NCI-H1105 (cell line): Measurements from ENCODE around the gene CITED2.
A peak's percentile ranks its signal among the peaks of the same experiment; 100 is the strongest.
"Not testable (repeated sequence)": the region's sequence is repeated elsewhere in the genome, so short reads cannot be mapped to it uniquely, and the experiment has no call there.

Source experiments
- DNase-seq: peaks from one replicate; lab custom pipeline; 2025; lab: John Stamatoyannopoulos, UW

The CITED2 gene

DNA sequence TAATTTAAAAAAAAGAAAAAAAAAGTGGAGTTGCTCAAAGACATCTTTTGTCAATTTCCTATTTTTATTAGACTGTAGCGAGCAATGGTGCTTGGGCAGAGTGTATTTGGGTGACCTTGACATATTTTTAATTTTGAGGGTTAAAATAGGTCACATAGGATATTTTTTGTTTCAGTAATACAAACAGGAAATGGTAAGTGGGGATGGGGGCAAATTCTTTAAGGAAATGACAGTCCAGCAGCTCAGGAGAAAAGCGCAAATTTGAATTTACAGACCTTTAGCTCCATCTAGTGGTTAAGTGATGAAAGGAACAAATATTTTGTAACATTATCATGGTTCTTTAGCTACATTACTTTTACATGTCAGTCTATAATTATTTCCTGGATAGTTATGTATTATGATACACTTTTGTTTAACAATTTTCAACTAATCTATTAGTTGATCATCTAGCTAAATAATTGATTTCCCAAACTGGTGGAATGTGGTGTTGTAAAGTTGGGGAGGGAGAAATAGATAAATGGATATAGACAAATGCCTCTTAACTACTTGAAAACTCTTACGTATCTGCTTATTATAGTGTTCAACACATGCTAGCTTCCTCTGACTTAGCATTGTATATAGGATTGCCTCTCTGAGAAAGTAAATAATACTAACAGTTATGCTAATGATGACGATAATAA, 10.0 kb downstream of the CITED2 start:
- DNase-seq, result peak; percentile 47

DNA sequence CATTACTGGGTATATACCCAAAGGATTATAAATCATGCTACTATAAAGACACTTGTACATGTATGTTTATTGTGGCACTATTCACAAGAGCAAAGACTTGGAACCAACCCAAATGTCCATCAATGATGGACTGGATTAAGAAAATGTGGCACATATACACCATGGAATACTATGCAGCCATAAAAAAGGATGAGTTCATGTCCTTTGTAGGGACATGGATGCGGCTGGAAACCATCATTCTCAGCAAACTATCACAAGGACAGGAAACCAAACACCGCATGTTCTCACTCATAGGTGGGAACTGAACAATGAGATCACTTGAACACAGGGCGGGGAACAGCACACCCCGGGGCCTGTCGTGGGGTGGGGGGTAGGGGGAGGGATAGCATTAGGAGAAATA, 10.7 kb downstream of the CITED2 start:
- not testable (repeated sequence) for DNase-seq

DNA sequence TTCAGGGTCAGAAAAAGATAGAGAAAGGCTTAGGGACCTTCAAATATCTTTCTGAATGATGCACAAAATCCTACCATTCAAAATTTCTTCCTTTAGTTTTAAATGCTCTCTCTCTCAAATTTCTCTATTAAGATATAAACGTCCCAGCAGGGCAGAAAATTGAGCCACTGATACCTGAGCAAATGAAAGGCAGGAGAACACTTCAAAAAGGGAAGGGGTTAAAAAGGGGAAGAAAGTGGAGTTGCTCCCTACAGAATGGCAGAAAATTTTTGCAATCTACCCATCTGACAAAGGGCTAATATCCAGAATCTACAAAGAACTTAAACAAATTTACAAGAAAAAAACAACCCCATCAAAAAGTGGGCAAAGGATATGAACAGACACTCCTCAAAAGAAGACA, 11.3 kb downstream of the CITED2 start:
- not testable (repeated sequence) for DNase-seq

DNA sequence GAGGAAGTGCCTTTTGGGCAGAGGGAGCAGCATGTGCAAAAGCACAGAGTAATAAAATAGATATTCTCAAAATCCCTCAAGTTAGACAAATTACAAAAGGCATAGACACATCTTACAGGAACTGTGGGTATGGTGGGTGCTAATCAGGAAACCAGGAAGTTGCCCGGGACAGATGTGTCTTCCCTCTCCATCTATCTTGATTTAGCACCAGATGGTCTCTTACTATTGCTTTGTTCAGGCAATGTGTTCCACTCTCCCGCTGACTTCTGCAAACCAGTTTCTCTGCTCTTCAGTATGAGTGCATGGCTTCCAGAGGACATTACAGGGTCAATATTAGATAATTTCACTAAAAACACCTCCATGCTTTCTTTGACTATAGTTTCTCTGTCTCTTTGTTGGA, 13.2 kb downstream of the CITED2 start:
- DNase-seq, result no peak

DNA sequence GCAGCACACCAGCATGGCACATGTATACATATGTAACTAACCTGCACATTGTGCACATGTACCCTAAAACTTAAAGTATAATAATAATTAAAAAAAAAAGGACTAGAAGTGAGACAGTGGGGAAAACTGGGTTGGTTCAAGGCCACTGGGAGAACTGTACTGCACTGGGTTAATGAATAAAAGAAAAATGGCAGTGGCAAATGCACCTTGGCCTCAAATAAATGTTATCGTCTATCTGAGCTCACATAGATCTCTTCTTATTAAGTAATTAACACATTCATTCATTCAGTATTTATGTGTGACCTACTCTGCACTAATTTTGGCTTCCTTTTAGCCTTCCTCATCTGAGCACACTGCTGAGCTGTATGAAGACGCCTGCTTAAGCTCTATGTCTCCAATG, 17.5 kb downstream of the CITED2 start:
- DNase-seq, result no peak

DNA sequence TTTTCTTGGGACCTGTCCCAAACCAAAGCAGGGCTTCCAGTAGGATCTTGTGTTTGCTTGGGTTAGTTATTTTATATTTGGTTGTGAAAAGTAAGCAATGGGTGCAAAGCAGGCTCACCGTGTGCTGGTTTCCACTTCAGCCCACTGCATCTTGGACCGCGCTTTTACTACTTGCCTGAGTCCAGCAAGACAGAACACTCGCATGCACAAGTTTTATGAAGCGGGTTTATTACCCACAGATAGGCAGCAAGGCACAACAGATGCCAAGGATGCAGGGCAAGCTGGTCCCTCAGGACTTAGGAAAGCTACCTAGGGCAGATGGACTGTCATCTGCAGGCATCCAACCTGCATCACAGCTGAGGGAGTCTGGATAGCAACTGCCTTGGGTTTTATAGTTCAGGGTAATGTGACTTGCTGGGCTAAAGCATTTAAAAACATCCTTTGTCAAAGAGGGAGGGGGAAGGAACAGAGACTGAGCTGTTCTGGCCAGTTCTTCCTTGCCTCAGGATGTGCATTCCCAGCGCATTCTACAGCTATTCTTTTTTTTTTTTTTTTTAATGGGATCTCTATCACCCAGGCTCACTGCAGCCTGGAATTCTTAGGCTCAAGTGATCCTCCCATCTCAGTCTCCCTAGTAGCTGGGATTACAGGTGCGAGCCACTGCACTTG, 18.5 kb downstream of the CITED2 start:
- DNase-seq, result no peak

DNA sequence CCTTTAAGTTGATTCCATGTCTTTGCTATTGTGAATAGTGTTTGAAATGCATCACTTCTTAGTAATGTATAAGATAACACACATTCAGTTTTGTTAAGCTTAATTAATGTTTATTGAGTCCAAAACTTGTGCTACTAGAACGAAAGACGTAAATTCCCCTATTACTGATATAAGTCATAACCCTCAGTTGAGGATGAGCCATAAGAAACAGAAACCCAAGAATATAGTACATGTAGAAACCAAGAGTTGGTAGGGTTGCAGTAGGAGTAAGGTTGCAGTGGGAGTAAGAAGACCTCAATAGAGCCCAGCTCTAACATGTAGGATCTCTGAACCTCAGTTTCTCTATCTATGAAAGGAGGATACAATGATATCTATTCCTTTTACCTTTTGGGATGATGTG, 19.3 kb downstream of the CITED2 start:
- no peak for DNase-seq

DNA sequence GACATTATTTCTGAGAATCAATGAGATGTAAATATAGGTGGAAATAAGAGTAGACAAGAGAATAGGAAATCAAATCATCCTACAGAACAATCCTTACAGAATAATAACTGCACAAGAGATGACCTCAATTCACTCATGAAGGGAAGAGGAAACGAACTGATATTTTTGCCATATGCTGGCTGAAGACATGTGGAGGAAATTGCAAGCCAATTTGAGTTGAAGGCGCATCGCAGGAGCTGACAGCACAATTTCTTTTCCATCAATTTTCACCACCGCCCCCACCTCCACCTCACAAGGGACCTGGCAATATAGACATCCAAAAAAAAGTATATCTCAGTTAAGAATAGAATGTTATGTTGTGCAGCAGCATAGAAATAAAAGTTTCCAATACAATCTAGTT, 20.3 kb downstream of the CITED2 start:
- DNase-seq, result no peak

DNA sequence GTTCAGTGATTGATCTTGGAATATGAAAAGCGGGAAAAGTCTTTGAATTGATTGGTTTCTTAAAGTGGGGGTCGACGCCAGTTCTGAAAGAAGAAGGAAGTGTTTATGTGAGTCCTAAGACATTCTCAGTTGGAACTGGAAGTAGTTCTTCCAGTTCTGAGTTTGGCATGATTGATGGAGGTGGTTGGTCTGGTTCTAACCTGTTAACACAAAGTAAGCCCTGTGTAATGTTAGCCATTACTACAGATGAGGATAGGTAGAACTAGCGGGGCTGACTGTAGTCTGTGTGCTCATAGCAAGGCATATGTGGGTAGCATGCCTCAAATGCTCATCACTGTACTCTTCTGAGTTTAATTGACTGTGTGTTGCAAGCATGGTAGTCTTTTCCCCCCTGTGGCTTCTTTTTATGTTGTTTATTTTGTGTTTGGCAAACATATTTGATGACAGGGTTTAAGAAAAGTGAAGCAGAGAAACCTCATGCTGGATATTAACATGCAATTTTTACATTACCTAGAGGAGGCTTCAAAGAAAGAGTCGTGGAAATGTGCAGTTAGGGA, 24.9 kb downstream of the CITED2 start:
- no peak for DNase-seq

DNA sequence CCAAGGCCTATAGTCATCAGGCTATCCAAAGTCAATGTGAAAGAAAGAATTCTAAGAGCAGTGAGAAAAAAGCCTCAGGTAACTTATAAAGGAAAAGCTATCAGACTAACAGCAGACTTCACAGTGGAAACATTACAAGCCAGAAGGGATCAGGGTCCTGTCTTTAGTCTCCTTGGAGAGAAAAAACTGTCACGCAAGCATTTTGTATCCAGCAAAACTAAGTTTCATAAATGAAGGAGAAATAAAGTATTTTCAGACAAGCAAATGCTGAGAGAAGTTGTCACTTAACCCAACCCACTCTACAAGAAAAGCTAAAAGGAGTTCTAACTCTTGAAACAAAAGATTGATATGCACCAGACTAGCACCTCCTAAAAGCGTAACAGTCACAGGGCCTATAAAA, 28.1 kb downstream of the CITED2 start:
- no peak for DNase-seq

DNA sequence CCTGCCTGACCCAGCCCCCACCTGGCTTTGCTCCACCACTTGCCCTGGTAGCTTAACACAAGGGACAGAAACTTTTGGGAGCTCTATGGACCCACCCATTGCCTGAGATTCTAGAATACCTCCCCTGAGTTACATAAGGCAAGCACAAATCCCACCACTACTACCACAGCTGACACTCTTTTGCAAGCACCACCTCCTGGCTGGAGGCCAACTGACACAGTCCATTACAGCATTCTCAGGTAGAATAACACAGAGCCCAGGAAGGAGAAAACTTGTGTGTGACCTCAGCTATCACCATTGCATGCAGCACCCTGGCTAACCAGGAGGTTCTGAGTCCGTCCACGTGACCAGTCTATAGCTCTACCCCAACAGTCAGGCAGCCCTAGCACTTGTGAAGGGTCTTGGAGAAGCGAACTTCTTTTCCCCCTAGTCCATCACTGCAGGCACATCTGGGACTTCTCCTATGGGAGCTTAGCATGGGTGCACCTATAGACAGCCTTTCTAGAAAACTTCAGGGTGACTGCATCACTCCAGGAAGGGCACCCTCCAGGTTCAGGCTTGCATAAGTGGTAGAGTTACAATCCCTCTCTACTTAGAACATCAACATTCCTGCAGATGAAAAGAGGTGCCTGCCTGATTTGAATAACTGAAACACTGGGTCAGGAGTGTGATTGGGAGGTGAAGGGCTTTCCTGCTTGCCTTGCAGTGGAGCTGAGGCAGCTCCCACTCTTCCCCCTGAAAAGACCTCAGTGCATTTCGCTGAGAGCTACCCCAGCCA, 30.1 kb downstream of the CITED2 start:
- no peak for DNase-seq

DNA sequence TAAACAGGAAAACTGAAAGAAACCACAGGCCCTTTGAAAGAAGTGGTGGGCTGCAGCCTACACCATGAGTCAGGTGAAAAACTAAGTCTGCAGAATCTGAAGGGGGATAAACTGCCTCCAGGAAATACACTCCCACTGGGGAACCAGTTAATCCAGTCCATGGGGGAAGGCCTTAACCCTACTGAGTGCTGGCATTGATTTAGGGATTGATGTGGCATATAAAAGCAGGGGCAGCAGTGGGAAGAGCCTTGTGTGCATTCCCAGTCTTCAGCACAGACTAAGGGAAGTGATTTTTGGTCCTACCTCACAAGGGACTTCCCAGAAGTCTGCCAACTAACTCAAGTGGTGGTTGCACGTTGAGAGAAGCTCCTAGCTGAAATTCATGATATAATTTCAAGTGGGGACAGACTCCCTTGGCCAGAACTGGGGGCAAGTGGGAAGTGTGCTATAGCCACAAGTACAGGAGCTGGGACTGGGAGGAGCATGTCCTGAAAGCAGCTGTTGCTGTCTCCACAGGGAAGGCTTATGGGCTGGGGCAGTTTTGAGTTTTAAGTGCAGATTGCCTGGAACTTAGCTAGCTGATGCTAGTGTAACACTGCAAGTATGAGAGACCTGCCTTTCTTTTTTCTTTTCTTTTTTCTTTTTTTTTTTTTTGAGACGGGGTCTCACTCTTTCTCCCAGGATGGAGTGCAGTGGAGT, 31.2 kb downstream of the CITED2 start:
- DNase-seq, result no peak

DNA sequence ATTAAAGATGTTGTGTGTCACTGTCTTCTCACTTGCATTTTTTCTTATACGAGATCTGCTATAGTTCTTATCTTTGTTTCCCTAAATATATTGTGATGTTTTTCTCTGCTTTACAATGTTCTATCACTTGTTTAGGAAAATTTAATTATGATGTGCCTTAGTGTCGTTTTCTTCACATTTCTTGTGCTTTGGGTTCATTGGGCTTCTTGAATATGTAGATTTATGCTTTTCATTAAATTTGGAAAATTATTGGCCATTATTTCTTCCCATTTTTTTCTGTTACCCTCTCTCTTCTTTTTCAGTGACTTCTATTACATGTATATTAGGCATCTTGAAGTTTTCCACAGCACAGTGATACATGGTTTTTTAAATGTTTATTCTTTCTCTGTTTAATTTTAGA, 33.4 kb downstream of the CITED2 start:
- no peak for DNase-seq

DNA sequence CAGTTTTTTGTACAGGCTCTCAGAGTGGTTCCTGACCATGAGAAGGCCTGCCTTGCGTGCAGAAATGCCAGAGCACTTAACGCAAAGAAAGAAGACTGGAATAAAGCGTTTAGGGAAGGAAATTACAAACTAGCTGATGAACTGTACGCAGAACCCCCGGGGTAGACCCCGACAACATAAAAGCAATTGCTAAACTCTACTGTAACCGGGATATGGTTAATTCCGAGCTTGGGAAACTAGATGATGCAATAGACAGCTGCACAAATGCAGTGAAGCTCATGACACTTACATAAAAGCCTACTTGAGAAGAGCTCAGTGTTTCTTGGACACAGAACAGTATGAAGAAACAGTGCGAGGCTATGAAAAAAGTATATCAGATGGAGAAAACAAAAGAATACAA, 35.7 kb downstream of the CITED2 start:
- DNase-seq, result no peak

DNA sequence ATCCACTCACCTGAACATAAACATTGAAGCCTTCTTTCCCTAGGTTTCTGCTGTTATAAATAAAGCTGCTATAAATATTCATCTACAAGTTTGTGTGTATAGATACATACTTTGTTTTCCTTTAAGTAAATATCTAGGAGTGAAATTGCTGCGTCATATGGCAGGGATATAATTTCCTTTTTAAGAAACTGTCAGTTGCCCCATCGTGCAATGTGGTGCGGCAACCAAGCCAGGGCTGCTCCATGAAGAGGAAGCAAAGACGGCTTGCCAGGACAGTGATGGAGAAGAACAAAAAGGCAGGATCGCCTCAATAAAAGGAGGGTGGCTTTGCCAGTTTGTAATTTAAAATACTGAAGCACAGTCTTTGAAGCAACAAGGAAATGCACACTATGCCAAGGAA, 36.6 kb downstream of the CITED2 start:
- no peak for DNase-seq

DNA sequence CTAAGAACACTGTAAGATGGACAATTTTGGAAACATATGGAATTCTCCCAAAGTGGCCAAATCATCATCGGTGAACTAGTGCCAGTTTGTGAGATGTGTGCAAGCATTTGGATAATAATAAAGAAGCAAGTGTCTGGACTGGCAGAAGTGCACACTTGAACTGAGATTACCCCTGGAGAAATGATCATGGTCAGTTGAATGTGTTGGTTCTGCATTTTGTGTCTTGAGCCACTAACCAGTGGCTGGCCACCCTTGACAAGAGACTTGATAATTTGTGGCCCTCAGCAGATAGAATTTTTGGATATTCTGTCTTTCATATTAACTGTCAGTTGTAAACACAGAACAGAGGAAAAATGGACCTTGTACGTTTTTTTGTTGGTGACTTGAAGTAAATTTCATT, 37.4 kb downstream of the CITED2 start:
- no peak for DNase-seq

DNA sequence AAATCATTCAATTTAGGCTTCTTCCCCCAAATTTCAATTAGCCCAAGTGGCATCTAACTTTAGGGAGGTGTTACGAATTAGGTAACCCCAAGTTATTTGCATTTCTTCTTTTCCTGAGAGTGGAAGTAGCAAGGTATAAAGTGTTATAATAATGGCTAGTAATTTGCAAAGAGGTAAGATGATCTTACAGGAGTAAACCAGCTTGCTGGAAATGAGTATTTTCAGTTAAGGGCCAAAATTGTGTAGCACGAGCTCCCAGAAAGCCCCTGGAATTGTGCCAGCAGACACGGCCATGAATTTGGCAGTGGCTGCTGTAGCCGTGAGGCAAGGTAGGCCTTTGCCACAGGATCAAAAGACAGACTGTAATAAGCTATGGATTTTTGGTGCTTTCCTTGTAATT, 38.0 kb downstream of the CITED2 start:
- peak; percentile 88 for DNase-seq

DNA sequence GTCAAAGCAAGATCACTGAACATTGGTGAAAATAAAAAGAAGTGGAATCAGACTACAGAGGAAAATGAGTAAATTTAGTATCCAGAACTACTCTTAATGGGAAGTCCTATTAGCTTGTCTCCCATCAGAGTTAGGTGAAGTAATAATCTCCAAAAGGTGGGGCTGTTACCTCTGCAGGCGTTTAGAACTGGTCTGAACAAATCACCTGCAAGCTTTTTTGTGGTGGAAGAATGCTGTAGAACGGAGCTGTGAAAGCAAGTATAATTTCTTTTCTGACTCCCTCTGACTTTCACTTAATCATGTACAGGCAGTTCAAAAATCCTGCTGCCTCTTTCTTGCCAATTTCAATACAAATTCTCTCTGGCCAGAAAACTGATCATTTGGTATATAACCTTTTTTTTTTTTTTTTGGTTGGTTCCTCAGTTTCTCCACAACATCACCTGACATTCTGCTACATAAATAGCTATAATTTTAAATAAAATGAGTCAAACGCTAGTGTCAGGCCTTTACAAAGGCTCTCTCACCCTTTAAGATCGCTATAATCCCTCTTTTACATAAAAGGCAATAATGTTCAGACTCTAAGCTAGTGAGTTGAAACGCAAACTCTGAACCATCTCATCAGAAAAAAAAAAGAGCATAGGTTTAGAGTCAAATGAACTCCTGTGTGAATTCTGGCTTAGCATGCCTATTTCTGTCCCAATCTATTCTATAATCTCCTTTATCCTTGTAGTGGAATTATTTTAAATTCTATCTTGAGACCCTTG, 38.8 kb downstream of the CITED2 start:
- DNase-seq, result no peak

DNA sequence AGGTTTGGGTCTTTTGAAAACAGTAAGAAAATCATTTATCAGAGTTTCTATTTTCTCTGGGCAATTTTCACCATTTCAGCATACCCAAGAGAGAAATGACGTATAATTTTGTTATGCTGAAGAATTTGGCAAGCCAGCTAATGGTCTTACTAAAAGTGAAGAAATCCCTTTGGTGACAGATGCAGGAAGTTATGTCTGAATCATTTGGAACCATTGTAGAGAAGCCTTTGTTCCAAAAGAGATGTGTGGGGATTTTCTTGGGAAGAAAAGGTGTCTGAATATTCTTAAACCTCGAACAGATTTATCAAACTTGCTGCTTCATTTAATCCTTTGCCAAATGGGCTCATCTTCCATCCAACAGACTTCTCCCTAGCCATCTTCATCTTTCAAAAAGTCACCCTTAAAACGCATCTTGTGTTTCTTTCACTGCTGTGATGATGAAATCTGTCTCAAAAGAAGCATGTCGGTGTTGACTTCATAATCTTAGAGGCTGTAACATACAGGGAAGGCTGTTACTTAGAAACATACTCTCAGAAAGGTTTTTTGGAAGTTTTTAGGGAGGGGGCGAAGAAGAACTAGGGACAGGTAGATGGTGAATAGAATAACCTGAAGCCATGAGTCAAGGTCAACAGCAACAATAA, 39.5 kb downstream of the CITED2 start:
- DNase-seq, result no peak

DNA sequence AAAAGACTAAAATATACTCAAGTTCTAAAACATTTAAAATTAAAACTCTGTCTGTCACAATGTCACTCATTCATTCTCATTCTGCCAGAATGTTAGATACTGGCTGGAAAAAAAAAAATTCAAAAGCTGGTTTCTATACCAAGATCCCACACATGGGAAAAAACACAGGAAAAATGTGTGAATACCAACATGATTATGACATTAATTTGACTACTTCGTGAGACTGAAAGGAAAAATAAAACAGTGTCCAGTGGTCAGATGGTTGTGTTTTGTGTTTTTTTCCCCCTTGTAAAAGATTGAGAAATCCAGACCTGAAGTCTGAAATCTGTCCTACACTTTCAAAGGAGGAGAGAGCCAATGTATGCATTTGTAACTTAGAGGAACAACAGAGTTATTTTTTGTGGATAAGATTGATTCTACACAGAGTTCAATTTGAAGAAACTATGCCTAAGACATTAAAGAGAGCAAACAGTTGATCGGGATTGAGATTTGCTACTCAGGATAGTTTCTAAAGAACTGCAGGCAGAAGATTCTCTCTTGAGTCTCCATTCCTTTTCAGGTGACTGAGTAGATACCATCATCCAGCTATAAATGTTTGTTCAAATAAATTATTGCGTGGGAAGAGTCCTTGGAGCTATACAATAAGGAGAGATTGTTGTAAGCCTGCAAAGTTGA, 43.5 kb downstream of the CITED2 start:
- no peak for DNase-seq

DNA sequence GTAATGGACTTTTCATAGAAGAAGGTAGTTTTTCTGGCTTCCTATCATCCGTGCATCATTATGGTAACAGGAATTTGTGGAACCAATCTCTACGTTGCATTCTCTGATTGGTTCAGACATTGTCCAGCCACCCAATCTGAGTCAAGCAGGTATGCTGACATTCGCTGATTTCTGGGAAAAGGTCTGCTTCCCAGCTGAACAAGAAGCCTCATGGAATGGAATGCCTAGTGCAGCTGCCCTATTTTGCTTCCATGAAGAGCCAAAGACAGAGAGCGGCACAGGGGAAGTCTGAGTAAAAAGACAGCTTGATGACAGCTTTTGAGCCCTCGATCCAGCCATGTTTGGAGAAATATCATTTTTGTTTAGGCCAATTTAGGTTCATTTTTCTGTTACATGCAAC, 44.1 kb downstream of the CITED2 start:
- no peak for DNase-seq
